Breast epithelium (tissue), 3 donors: ENCODE data around the gene ABCC11.

Experiments
- POLR2A ChIP-seq: fragments of 450-650 bp; IDR thresholded peaks from one replicate; pipeline ENCODE4 v1.6.1; 2016; ENCODE audit warnings: antibody characterized with exemption, mild to moderate bottlenecking, moderate library complexity
- TF ChIP-seq, protein P1 (sequence below), 3 donors: fragments of 450-650 bp; IDR thresholded peaks; one replicate each; pipeline ENCODE4 v1.5.1; 2016 to 2017; ENCODE audit warnings: antibody characterized with exemption in 3 of 3, mild to moderate bottlenecking in 3 of 3, moderate library complexity in 3 of 3

DNA sequence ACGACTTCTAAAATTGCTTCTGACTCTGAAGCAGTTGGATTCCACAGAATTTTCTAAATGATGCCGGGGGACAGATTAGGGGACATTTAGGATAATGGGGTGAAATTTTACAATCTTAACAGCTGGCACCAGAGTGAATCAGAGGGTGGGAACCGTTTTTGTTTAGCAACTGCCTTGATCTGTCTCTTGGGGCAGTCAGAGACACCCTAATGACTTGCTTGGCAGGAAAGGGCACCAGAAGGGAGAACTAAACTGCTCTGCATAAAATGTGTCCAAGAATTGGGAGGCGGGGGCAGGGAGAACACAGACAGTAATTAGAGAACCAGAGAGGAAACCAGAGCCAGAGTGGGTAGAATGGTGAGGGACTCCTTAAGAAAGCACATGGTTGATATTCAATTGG is 85.4 kb downstream of the ABCC11 start:
- TF ChIP-seq POLR2A: no peak
- TF ChIP-seq, protein P1, sequence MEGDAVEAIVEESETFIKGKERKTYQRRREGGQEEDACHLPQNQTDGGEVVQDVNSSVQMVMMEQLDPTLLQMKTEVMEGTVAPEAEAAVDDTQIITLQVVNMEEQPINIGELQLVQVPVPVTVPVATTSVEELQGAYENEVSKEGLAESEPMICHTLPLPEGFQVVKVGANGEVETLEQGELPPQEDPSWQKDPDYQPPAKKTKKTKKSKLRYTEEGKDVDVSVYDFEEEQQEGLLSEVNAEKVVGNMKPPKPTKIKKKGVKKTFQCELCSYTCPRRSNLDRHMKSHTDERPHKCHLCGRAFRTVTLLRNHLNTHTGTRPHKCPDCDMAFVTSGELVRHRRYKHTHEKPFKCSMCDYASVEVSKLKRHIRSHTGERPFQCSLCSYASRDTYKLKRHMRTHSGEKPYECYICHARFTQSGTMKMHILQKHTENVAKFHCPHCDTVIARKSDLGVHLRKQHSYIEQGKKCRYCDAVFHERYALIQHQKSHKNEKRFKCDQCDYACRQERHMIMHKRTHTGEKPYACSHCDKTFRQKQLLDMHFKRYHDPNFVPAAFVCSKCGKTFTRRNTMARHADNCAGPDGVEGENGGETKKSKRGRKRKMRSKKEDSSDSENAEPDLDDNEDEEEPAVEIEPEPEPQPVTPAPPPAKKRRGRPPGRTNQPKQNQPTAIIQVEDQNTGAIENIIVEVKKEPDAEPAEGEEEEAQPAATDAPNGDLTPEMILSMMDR (IDR thresholded peaks at IDR 0.05): no peak
